ENCODE measurements around the gene CYFIP2. TPM values are rescaled to one million over a fixed set of nuclear protein-coding genes. Genes with fewer than 3 reads are reported as not detected.

CYFIP2 gene
- total RNA-seq, 1 donor from 2014 or later = 42.9 TPM

DNA sequence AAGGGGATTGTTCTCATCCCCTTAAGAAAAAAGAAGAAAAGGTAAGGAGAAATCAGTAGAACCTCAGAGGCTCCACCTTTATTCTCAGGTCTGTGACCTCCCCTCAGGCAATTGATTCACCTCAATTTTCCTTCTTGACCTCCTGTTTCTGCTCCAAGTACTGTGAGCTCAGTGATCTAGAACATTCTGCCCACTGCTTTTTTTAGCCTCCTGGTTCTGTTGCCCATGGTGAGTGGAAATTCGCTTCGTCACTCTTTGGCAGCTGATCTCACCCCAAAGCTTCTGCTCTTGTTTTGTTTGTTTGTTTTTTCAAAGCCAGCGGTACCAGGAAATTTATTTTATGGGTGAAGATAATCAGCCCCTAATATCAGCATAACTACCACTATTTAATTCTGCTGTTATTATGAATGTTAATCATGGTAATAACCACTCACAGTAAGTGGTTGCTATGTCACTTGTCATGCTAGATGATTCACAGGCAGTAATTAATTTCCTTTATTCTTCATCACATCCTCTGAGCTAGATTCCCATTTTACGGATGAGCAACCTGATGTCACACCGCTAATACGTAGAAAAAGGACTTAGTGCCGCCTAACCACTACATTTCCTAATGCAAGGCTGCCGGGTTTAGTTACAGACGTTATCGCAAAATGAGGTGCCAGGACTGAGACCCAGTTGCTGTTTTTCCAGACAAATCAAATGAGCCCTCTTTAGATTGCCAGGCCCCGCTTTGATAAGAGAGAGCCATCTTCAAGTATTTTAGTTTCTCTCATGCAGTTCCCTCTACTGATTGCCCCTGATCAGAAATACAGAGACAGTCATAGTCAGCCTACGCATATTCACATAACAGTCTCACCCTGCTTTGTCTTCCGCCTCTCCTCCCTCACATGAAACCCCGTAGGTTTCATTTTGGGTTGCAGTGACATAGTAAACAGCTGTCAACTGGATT, 78.2 kb downstream of the CYFIP2 start:
- TF ChIP-seq, protein P1, sequence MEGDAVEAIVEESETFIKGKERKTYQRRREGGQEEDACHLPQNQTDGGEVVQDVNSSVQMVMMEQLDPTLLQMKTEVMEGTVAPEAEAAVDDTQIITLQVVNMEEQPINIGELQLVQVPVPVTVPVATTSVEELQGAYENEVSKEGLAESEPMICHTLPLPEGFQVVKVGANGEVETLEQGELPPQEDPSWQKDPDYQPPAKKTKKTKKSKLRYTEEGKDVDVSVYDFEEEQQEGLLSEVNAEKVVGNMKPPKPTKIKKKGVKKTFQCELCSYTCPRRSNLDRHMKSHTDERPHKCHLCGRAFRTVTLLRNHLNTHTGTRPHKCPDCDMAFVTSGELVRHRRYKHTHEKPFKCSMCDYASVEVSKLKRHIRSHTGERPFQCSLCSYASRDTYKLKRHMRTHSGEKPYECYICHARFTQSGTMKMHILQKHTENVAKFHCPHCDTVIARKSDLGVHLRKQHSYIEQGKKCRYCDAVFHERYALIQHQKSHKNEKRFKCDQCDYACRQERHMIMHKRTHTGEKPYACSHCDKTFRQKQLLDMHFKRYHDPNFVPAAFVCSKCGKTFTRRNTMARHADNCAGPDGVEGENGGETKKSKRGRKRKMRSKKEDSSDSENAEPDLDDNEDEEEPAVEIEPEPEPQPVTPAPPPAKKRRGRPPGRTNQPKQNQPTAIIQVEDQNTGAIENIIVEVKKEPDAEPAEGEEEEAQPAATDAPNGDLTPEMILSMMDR (IDR thresholded peaks at IDR 0.05; ENCODE audit: unreplicated experiment) = no peak
- Mint-ChIP-seq H3K4me1 (ENCODE audit: unreplicated experiment) (no peaks in the 10 kb centered on the region), H3K9me3 (ENCODE audit: unreplicated experiment) (no peaks in the 10 kb centered on the region), H3K4me3 (ENCODE audit: unreplicated experiment) (no peak overlapping the region), H3K27me3 (ENCODE audit: unreplicated experiment) (peaks cover 8% of the 10 kb centered on the region), H3K27ac (ENCODE audit: unreplicated experiment) (no peak overlapping the region), H3K36me3 (ENCODE audit: low read depth, unreplicated experiment) (peaks cover 12% of the 10 kb centered on the region)
- no peak for DNase-seq (ENCODE audit: low spot score)

DNA sequence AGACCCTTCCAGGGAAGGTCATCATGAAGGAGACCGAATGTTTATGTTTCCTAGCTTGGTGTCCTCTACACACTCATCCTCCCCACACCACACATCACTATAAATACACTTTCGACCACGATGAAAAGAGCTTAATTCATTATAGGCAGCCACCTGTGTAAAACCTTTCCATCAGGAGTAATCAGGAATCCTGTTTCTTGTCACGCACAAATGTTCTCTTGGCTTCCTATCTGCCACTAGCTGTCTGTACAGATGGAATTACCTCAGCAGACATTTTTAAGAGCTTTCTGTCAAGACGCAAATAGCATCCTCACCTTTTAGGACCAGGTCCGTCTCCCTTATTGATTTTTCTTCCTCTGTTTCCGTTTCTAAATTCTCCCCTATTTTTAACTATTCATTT, 79.1 kb downstream of the CYFIP2 start:
- DNase-seq (ENCODE audit: low spot score) = no peak
- H3K9me3 Mint-ChIP-seq (ENCODE audit: unreplicated experiment) = no peaks in the 10 kb centered on the region
- H3K4me1 Mint-ChIP-seq (ENCODE audit: unreplicated experiment) = no peaks in the 10 kb centered on the region
- TF ChIP-seq, protein P1 (IDR thresholded peaks at IDR 0.05; ENCODE audit: unreplicated experiment) = no peak
- H3K27me3 Mint-ChIP-seq (ENCODE audit: unreplicated experiment) = peaks cover 7% of the 10 kb centered on the region
- H3K4me3 Mint-ChIP-seq (ENCODE audit: unreplicated experiment) = no peak overlapping the region
- H3K36me3 Mint-ChIP-seq (ENCODE audit: low read depth, unreplicated experiment) = peaks cover 10% of the 10 kb centered on the region
- H3K27ac Mint-ChIP-seq (ENCODE audit: unreplicated experiment) = no peak overlapping the region

DNA sequence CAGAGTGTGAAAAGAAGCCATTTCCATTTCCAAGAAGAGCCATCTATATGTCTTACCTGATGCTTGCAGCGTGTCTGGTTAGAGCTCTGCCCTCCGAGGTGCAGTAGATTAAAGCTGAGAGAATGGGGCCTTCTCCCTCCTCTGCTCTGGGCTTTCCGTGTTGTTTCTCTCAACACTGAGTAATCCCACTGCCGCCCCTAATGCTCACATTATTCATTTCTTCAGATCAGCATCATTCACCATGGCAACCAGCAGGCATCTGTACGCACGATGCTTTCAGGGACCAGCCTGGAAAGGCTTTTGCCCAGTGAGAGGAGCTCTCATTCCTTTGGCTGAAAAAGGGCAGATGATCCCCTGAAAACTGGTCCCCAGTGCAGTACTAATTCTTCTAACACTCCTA, 79.6 kb downstream of the CYFIP2 start:
- H3K36me3 Mint-ChIP-seq (ENCODE audit: low read depth, unreplicated experiment) = peaks cover 9% of the 10 kb centered on the region
- no peak for DNase-seq (ENCODE audit: low spot score)

DNA sequence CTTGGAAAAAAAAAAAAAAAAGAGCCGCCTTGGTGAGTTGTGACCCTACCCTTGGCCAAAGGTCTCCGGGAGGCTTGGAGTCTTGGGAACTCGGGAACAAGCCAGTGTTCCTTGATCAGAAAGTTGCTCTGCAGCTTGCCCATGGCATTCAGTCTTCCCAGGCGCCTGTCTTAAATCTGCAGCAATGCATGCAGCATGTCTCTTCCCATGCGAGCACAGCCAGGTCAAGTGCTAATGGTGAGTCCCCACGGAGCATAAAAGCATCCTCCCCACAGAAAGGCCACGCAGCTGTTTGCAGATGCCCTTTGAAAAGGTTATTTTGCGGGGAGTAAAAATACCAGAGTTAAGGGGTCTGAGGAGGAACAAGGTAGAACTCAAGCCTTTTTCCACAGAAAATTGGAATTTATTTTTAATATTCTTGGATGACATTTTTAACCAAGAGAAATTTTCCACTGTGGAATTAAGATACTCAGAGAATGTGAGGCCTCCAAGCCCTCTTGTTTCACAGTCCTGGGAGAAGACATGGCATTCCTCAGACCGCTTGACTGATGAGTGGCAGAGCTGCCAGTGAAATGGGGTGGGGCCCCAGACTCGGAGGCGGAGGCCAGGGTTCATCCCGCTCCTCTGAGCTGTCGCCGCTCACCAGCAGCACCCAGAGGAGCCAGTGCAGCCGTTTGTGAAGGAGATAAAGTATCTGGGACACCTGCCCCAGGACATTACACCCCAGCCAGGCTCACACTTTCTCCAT, 81.6 kb downstream of the CYFIP2 start:
- DNase-seq (ENCODE audit: low spot score) = no peak
- Mint-ChIP-seq H3K9me3 (ENCODE audit: unreplicated experiment) (no peaks in the 10 kb centered on the region), H3K36me3 (ENCODE audit: low read depth, unreplicated experiment) (peaks cover 4% of the 10 kb centered on the region), H3K4me3 (ENCODE audit: unreplicated experiment) (no peak overlapping the region), H3K27ac (ENCODE audit: unreplicated experiment) (no peak overlapping the region), H3K27me3 (ENCODE audit: unreplicated experiment) (peaks cover 4% of the 10 kb centered on the region), H3K4me1 (ENCODE audit: unreplicated experiment) (no peaks in the 10 kb centered on the region)
- TF ChIP-seq, protein P1 (IDR thresholded peaks at IDR 0.05; ENCODE audit: unreplicated experiment) = no peak

More for the DNA sequence above, 79.6 kb downstream of the CYFIP2 start:
- H3K4me1 Mint-ChIP-seq (ENCODE audit: unreplicated experiment) = no peaks in the 10 kb centered on the region
- no peaks in the 10 kb centered on the region for H3K9me3 Mint-ChIP-seq (ENCODE audit: unreplicated experiment)
- no peak overlapping the region for H3K4me3 Mint-ChIP-seq (ENCODE audit: unreplicated experiment)
- peaks cover 7% of the 10 kb centered on the region for H3K27me3 Mint-ChIP-seq (ENCODE audit: unreplicated experiment)
- H3K27ac Mint-ChIP-seq (ENCODE audit: unreplicated experiment) = no peak overlapping the region
- TF ChIP-seq, protein P1 (IDR thresholded peaks at IDR 0.05; ENCODE audit: unreplicated experiment) = no peak
